ENCODE measurements around the gene C6orf89. TPM values are rescaled to one million over a fixed set of nuclear protein-coding genes. Genes with fewer than 3 reads are reported as not detected.

C6orf89 gene
- total and polyA plus RNA-seq, 2 of the 13 experiments (the other 11 are each of a cell fraction or from before 2014, with no cell fraction given): 22.1 to 32.2 TPM

DNA sequence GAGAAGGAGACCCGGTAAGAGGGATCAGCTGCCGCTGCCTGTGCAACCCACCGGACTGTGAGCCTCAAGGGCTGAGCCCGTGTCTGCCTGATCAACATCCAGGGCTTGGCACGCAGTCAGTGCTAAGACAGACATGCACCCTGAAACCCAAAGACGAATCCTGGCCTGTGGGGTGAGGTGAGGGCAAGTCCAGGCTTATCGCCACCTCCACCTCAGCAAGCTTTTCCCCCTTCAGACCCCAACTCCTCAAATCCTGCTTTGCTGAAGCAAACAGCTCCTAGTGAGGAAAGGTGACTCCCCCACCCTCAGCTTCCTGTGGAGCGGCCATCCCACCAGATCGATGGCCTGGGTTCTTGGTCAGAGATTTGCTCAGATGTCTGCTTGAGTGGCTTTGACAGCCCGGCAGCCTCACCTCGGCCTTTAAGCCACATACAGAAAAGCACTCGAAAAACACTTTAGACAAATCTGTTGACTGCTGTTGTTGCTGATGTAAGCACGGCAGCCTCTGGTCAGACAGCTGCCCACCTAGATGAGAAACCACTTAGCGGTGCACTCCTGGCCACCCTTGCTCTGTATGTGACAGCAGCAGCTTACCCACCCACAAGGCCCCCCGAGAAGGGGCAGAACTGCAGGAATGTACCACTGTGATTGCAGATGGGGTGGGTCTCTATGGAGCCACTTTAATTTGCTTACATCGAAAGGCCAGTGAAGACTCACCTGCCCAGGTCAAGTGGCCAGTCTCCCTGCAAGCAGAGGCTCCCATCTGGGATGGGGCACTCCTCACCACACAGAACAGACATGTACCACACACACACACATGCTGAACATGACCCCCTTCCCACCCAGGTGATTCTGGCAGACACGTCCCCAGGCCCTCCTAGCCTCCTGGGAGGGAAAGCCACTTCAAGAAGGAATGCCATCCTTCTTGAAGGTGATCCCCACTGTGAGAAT lies 85.4 kb downstream of the C6orf89 start (continued):
- TF ChIP-seq, protein P1, sequence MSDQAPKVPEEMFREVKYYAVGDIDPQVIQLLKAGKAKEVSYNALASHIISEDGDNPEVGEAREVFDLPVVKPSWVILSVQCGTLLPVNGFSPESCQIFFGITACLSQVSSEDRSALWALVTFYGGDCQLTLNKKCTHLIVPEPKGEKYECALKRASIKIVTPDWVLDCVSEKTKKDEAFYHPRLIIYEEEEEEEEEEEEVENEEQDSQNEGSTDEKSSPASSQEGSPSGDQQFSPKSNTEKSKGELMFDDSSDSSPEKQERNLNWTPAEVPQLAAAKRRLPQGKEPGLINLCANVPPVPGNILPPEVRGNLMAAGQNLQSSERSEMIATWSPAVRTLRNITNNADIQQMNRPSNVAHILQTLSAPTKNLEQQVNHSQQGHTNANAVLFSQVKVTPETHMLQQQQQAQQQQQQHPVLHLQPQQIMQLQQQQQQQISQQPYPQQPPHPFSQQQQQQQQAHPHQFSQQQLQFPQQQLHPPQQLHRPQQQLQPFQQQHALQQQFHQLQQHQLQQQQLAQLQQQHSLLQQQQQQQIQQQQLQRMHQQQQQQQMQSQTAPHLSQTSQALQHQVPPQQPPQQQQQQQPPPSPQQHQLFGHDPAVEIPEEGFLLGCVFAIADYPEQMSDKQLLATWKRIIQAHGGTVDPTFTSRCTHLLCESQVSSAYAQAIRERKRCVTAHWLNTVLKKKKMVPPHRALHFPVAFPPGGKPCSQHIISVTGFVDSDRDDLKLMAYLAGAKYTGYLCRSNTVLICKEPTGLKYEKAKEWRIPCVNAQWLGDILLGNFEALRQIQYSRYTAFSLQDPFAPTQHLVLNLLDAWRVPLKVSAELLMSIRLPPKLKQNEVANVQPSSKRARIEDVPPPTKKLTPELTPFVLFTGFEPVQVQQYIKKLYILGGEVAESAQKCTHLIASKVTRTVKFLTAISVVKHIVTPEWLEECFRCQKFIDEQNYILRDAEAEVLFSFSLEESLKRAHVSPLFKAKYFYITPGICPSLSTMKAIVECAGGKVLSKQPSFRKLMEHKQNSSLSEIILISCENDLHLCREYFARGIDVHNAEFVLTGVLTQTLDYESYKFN (CRISPR knock-in tag; conservative IDR thresholded peaks at IDR 0.05): no peak
- no peak for TF ChIP-seq SP140L (CRISPR knock-in tag; IDR thresholded peaks at IDR 0.05; ENCODE audit: borderline replicate concordance)
- TF ChIP-seq, protein P2, sequence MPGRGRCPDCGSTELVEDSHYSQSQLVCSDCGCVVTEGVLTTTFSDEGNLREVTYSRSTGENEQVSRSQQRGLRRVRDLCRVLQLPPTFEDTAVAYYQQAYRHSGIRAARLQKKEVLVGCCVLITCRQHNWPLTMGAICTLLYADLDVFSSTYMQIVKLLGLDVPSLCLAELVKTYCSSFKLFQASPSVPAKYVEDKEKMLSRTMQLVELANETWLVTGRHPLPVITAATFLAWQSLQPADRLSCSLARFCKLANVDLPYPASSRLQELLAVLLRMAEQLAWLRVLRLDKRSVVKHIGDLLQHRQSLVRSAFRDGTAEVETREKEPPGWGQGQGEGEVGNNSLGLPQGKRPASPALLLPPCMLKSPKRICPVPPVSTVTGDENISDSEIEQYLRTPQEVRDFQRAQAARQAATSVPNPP (CRISPR knock-in tag; IDR thresholded peaks at IDR 0.05): no peak
- no peak for TF ChIP-seq ZNF501 (CRISPR knock-in tag; IDR thresholded peaks at IDR 0.05)
- no peak for TF ChIP-seq SCMH1 (CRISPR knock-in tag; IDR thresholded peaks at IDR 0.05; ENCODE audit: borderline replicate concordance)
- TF ChIP-seq HNRNPUL1 (IDR thresholded peaks at IDR 0.05; ENCODE audit: low read depth, low read length): no peak
- no peak for TF ChIP-seq ZNF777 (CRISPR knock-in tag; IDR thresholded peaks at IDR 0.05)
- TF ChIP-seq, protein P3, sequence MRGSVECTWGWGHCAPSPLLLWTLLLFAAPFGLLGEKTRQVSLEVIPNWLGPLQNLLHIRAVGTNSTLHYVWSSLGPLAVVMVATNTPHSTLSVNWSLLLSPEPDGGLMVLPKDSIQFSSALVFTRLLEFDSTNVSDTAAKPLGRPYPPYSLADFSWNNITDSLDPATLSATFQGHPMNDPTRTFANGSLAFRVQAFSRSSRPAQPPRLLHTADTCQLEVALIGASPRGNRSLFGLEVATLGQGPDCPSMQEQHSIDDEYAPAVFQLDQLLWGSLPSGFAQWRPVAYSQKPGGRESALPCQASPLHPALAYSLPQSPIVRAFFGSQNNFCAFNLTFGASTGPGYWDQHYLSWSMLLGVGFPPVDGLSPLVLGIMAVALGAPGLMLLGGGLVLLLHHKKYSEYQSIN (CRISPR knock-in tag; IDR thresholded peaks at IDR 0.05; ENCODE audit: borderline replicate concordance): no peak
- TF ChIP-seq ZNF670 (CRISPR knock-in tag; IDR thresholded peaks at IDR 0.05; ENCODE audit: borderline replicate concordance): no peak
- TF ChIP-seq STAG1 (CRISPR knock-in tag; IDR thresholded peaks at IDR 0.05): no peak
- TF ChIP-seq, protein P4, sequence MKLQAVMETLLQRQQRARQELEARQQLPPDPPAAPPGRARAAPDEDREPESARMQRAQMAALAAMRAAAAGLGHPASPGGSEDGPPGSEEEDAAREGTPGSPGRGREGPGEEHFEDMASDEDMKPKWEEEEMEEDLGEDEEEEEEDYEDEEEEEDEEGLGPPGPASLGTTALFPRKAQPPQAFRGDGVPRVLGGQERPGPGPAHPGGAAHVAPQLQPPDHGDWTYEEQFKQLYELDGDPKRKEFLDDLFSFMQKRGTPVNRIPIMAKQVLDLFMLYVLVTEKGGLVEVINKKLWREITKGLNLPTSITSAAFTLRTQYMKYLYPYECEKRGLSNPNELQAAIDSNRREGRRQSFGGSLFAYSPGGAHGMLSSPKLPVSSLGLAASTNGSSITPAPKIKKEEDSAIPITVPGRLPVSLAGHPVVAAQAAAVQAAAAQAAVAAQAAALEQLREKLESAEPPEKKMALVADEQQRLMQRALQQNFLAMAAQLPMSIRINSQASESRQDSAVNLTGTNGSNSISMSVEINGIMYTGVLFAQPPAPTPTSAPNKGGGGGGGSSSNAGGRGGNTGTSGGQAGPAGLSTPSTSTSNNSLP (IDR thresholded peaks at IDR 0.05; ENCODE audit: low read depth, low read length): no peak
- TF ChIP-seq, protein P5, sequence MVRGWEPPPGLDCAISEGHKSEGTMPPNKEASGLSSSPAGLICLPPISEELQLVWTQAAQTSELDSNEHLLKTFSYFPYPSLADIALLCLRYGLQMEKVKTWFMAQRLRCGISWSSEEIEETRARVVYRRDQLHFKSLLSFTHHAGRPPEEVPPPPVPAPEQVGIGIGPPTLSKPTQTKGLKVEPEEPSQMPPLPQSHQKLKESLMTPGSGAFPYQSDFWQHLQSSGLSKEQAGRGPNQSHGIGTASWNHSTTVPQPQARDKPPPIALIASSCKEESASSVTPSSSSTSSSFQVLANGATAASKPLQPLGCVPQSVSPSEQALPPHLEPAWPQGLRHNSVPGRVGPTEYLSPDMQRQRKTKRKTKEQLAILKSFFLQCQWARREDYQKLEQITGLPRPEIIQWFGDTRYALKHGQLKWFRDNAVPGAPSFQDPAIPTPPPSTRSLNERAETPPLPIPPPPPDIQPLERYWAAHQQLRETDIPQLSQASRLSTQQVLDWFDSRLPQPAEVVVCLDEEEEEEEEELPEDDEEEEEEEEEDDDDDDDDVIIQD (CRISPR knock-in tag; IDR thresholded peaks at IDR 0.05; ENCODE audit: low read depth): no peak
- TF ChIP-seq SRSF1 (optimal IDR thresholded peaks at IDR 0.05; ENCODE audit: low read depth, low read length): no peak

Data from HepG2 (cell line).